GM21390 (cell line): ENCODE measurements around the gene GALNS.
"Not testable (repeated sequence)": the region's sequence is repeated elsewhere in the genome, so short reads cannot be mapped to it uniquely, and the experiment has no call there.

Source experiments
- ATAC-seq: cut with Tn5 transposase; IDR thresholded peaks from one replicate; pipeline ENCODE4 v1.9.1; 2021; ENCODE audit not compliant: unreplicated experiment

The GALNS gene, protein sequence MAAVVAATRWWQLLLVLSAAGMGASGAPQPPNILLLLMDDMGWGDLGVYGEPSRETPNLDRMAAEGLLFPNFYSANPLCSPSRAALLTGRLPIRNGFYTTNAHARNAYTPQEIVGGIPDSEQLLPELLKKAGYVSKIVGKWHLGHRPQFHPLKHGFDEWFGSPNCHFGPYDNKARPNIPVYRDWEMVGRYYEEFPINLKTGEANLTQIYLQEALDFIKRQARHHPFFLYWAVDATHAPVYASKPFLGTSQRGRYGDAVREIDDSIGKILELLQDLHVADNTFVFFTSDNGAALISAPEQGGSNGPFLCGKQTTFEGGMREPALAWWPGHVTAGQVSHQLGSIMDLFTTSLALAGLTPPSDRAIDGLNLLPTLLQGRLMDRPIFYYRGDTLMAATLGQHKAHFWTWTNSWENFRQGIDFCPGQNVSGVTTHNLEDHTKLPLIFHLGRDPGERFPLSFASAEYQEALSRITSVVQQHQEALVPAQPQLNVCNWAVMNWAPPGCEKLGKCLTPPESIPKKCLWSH

DNA sequence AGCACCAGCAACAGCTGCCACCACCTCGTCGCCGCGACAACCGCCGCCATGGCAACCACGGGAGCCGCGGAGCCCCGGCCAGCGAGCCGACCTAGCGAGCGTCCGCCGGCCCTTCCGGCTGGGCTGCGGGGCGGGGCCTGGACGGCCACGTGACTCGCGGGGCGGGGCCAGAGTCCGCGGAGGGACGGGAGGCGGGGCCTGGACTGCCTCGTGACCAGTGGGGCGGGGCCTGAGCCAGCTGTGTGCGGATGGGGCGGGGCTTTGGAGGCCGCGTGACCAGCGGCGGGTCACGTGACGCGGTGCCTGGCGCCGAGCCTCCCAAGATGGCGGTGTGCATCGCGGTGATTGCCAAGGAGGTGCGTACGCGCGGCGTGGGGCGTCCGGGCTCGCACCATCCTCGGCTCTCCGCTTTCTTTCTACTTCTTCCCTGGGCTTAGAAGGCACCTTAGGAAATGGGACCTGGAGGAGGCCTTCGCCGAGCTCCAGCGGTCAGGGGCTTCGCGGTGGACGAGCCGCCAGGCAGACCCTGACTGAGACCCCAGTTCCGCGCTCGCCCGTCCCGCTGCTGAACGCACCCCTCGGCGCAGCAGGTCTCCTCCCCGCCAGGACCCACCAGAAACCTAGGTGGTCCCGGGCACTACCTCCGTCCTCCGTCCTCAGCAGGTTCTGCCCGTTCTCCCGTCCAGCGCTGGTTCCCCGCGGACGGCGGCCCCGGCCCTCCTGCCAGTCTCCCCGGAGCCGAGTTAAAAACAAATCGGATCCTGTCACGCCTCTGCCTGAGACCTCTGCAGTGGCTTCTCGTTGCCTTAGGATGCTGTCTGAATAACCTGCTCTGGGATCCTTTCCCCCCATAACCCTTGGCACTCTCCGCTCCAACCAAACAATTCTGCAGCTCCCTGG, at the start of gene GALNS, which contains the start of gene TRAPPC2L:
Gene GALNS, minus strand, starts transcription at position 120 of the 900 bp plus-strand sequence. Its CDS starts 70 bp downstream, at position 50.
Gene TRAPPC2L, plus strand, starts transcription at position 300 of the 900 bp plus-strand sequence. Its CDS starts 24 bp downstream, at position 324.
- peak; percentile 59 for ATAC-seq

DNA sequence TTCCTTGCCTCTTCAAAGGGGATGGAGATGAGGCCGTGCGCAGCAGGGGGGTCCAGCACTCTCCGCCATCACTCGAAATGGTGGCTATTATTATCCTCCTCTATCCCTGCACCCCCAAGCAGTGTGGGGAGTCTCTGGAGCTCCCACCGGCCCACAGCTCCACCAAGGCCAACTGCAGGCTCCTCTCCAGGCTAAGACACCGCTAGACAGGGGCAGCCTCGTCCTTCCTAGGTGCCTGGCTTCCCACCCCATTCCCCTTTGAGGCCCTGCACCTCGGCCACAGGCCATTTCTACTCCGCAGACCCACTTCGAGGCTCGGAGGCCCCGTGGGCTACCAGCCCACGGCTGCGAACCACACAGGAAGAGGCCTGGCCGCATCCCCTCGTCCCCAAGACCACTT, 49.3 kb upstream of the GALNS start:
- ATAC-seq: no peak

DNA sequence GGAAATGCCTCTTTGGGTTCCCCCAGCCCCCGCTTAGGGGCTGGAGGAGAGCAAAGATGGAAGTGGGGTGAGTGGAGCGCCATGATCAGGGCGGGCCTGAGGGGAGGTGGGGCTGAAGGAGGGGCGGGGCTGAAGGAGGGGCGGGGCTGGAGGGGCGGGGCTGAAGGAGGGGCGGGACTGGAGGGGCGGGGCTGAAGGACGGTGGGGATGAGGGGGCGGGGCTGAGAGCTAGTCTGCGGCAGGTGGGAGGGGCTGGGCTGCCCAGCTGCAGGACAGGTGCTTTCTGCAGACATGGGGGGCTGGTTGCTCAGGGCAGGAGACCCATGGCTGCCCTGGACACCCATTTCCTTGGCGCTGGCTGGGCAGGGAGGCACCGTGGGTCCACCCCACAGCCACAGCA, 48.8 kb upstream of the GALNS start:
- no peak for ATAC-seq

DNA sequence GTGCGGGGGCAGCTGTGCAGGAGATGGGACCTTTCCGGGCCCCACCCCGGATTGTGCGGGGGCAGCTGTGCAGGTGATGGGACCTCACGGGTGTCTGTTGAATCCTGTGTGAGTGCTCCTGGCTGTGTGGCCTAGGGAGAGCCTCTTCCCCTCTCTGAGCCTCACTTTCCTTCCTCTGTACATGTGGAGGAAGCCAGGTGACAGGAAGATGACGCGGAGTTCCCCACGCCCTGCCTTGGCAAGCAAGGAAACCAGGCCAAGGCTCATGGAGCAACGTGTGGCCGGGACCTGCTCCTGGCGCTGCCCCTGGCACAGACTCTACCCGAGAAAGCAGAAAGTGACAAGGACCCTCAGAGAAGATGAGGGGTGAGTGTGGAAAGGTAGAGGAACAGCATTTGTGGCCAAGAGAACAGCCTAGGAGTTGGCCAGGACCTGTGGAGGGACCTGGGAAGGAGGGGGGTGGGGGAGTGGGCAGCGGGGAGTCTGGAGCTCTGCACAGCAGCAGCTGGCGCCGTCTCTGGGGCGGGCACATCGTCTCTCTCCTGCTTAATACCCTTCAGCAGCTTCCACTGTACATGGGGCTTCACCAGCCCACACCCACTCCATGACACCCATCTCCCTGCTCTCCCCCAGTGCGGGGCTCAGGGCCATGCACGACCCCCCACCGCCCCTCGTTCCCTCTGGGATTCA, 48.1 kb upstream of the GALNS start:
- no peak for ATAC-seq

DNA sequence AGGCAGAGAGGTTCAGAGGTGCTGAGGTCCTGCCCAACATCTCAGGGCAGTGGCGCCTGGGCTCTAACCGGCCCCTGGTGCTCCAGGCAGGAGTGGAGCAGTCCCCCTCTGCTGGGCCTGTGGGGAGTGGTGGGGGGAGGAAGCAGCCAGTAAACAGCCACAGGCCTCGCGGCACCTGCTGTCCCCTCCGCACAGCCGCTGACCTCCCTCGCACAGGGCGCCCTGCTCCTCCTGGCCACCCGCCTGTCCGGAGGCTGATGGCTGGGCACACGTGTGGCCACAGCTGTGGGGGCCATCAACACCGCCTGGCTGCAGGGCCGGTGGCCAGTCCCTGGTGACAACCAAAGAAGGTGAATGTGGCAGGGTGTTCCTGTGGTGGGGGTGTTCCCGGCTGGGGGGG, 46.5 kb upstream of the GALNS start:
- no peak for ATAC-seq

DNA sequence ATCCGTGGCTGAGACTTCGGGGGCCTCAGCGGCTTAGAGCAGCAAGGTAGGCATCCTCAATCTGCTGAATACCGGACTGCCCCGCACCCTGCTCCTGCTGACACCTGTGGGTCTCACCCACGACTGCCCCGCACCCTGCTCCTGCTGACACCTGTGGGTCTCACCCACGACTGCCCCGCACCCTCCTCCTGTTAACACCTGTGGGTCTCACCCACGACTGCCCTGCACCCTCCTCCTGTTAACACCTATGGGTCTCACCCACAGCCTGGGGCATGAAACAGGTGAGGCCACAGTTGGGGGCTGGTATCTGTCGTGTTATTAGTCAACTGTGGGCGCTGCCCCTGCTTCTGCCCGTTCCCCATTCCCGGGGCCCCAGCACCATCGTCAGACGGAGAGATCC, 46.0 kb upstream of the GALNS start:
- no peak for ATAC-seq

DNA sequence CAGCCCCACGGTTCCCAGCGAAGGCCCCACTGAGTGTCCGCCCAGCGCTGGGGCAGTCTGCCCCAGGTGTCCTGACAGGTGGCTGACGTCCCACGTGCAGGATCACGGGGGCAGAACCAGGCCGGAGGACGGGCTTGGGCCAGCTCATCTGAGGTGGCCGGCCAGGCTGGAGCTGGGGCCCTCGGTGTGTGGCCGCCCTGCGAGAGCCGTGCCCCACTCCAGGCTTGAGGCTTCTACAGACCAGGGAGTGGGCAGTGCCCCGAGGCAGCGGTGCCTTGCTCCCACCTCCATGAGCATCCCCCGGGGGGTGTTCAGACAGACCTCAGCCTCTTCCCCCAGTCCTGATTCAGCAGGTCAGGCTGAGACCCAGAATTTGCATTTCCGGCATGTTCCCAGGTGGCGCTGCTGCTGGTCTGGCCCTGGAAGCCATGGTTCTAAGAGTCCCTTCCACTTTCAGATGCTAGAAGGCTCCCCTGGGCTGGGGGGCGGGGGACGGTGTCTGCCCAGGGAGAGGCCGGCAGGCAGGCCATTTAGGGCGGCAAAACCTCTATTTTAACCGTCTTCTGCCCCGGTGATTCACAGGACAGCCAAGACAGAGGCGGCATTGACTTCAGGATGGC, 45.1 kb upstream of the GALNS start:
- no peak for ATAC-seq

DNA sequence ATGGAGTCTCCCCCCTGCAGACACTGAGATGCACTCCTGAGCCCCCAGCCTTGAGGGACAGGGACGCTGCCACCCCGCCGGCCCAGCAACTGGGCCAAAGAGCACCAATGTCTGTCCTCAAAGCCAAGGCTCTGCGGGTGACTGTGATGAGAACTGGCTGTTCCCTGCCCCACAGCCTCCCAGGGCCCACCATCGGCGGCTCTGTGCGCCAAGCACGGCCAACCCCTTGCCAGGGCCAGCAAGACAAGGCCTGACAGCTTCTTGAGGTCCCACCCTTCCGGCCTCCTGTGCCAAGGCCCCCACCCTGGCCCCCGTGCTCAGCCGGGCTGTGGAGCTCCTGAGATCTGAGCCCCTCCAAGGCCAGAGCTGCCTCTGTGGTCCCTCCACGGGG, 43.9 kb upstream of the GALNS start:
- ATAC-seq: no peak

DNA sequence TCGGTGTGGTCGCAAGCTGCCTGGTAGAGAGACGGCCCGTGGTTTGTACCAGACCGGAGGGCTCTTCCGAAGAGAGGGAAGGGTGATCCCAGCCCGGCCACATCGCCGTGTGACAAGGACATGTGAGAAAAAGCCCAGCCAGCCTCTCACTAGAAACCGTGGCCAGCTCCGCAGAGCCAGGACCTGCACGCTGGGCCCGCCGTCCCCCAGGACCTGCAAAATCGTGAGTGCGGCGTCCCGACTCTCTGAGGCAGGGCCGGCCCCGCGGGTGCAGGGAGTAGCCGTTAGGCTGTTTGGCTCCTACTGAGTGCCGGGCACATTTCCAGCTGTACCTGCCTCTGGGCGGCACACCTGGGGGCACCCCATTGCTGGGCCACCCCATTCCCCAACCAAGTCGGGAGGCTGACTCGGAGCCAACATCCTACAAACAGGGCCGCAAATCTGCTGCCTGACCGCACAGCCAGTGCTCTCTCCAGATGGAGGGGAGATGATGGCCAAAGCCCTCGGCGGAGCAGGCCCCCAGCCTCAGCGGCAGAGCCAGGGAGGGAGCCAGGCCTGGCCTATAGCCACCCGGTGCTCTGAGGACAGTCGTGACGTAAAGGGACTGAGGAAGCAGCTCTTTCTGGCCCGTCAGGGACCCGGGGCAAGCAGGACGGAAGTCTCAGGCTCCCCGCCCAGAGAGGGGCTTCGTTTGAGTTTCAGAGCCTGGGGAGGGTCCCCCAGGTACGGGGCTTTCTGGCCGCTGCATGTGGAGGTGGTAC, 43.3 kb upstream of the GALNS start:
- no peak for ATAC-seq

DNA sequence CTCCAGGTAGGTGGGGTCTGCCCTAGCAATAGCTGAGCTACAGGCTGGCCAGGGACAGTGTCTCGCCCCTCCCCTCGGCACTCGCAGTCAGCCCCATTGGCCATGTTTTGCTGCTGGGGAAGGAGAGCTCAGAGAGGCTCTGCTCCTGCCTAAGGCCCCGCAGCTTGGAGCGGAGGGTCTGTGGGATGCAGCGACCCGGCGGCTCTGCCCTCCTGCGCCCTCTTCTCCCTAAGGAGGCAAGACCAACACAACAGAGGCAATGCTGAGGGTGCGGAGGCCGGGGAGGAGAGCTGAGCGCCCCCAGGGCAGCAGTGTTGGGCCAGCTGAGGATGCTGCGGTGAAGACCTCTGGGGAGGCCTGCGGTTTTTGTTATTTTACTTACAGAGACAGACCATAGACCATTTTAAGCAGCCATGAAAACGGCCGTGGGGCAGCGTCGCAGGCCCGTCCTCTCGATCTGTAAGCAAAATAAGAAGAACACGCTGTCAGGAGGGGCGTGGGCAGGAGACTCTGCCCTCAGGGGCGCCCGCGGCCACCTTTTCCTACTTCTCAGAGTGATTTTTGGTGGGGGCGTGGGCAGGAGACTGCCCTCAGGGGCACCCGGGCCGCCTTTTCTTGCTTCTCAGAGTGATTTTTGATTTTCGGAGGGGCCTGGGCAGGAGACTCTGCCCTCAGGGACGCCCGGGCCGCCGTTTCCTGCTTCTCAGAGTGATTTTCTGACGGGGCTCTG, 41.1 kb upstream of the GALNS start:
- no peak for ATAC-seq

DNA sequence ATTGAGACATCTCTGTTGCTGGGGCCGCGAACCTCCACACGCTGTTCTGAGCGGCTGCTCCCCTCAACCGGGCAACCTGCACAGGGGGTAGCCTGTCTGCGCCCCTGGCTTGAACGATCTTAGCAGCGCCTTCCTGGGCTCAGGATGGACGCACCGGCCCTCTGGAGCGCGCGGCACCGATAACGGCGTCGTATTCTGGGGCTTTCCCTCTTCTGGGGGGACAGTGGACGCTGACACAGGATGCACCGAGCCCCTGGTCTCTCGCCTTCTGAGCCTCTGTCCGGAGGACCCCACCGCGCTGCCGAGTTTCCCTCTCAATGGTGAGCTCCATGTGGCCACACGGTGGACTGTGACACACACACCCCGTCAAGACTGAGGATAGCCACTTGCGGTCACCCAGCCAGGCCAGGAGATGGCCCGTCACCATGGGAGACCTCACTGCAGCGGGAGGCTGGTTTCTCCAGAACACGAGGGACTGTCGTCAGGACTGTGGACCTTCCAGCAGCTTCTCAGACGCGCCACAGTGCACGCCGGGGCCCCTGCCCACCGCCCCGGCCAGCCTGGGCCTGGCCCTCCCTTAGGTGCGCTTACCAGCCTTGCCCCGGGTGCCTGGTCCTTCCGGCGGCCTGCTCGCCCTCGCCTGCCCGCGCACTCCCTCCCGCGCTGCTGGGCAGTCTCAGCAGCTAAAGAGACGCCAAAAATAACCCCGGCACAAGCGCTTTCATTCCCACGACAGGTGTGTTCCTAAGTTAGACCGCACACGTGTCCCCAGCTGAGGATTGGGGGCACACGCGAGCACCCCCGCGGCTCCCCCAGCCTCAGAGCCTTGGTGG, 39.7 kb upstream of the GALNS start:
- no peak for ATAC-seq

DNA sequence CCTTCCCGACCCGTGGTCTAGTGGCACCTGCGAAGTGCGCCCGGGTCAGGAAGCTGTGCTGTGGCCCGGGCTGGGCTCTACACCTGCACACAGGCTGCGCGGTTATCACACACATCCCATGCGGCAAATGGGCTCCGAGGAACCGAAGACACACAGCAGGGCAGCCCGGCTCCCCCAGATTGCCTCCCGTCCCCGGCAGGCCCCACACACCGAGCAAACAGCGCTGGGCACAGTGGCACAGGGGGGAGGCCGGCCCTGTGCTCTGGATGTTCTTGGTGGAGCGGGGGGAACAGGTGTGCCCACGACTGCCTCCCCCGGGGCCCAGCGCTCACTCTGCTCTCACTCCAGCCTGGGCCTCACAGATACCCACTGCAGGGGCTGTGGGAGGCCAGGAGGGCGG, 38.6 kb upstream of the GALNS start:
- ATAC-seq: no peak

DNA sequence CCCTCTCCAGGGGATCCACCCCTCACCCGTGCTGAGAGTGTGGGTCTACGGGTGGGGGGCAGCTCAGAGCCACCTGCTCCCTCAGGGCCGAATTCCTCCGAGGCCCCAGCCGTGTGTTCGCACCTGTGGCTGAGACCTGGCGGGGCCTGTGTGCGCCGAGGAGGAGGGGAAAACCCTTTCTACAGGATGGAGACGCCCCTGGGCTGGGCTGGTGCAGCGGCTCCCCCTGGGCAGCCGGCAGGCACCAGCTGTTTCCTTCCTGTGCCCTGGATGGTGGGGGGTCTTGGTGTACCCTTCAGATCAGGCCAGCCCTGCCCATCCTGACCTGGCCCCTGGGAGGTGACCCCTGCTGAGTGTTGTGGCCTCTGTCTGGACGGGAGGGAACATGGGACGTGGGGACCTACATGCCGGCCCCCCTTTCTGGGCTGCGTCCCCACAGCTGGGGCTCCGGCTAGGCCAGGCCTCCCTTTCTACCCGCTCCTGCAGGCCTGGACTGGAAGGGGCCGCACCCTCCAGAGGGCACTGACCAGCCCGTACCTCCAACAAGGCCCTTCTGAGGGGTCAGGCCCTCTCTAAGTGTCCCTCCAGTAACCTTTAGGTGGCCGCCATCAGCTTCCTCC, 38.0 kb upstream of the GALNS start:
- no peak for ATAC-seq

DNA sequence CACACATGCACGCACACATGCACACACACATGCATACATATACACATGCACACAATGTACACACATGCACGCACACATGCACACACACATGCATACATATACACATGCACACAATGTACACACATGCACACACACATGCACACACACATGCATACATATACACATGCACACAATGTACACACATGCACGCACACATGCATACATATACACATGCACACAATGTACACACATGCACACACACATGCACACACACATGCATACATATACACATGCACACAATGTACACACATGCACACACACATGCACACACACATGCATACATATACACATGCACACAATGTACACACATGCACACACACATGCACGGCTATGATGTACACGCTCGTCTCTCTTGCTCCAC, 37.5 kb upstream of the GALNS start:
- ATAC-seq: not testable (repeated sequence)

DNA sequence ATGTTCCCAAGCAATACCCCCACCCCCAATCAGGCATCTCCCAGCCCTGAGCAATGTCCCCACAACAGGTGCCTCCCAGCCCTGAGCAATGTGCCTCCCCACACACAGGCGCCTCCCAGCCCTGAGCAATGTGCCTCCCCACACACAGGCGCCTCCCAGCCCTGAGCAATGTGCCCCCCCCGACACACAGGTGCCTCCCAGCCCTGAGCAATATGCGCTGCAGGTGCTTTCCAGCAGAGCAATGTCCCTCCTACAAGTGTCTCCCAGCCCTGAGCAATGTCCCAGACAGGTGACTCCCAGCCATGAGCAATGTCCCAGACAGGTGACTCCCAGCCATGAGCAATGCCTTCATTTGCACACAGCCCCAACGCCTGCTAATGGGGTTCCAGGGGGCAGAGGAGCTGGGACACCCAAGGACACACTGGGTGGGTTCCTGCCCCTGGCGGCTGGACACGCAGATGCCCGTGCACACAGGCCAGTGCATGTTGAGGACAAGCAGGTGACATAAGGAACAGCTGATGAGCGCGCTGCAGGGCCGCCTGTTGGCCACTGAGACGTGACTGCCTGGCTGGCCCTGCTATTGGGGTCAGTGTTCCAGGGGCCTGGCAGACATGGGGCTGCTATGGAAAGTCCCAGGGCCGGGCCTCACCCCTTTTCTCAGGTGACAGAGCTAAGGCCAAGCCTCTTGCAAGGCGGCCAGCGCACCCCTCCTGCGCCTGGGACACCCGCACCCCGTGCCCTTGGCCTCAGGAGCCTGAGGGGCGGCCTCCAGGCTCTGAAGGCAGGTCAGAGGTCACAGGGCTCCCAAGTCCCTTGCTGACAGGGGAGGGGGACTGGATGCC, 36.6 kb upstream of the GALNS start:
- no peak for ATAC-seq

DNA sequence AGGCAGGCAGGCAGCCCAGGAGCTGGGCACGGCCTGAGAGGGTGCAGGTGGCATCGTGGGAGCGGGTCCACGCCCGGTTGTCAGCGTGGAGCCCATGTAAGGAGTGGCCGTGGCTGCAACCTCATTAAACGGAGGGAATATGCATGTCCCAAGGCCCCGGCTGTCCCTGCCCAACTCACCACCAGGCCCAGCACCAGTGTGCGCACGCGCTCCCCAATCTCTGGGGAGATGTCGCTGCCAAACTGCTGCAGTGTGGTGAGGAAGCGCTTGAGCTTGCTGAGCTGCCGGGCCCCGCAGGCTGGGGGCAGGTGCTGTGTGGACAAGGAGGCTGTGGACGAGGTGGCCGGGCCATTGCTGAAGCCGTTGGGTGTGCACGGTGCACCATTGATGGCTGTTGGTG, 35.3 kb upstream of the GALNS start:
- no peak for ATAC-seq

DNA sequence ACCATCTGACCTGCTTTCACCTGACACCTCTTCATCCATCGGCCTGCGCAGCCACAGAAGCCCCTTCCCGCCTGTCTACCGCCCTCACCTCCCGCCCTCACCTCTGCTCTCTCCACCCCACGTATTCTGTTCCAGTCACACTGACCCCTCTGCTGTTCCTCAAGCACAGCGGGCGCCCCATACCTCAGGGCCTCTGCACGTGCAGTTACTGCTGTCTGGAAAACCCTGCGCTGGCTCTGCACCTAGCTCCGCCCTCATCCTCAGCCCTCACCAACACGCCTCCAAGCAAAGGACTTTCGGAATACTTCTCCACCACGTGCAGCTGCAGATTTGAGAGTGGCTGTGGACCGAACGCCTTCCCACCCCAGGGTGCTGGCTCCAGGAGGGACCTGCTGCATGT, 34.3 kb upstream of the GALNS start:
- no peak for ATAC-seq
